ENCODE results near the gene PODNL1.

The PODNL1 gene

GRCh38 chr19:13905634-13906520, 32.3 kb downstream of the PODNL1 start, which contains the start of the genes BRME1 and CC2D1A:
TSS of gene BRME1 (minus strand) at chr19:13906117. CDS start at chr19:13904892, 1,225 bp downstream.
TSS of gene CC2D1A (plus strand) at chr19:13906201. CDS start at chr19:13906442, 241 bp downstream.
- peak within 1 kb of the TSS; percentile 59 to 98 (median 84) for H3K4me3 ChIP-seq
- peak within 1 kb of the TSS; percentile 51 to 95 (median 90) for H3K27ac ChIP-seq

- Histone ChIP-seq H3K27ac (no peak overlapping the region), H3K4me3 (no peak overlapping the region)
Measured at GRCh38 chr19:13902993-13903555, 35.1 kb downstream of the PODNL1 start.

- no peak overlapping the region for H3K27ac ChIP-seq
- H3K4me3 ChIP-seq = no peak overlapping the region
Measured at GRCh38 chr19:13899912-13900584, 38.2 kb downstream of the PODNL1 start.

DNA sequence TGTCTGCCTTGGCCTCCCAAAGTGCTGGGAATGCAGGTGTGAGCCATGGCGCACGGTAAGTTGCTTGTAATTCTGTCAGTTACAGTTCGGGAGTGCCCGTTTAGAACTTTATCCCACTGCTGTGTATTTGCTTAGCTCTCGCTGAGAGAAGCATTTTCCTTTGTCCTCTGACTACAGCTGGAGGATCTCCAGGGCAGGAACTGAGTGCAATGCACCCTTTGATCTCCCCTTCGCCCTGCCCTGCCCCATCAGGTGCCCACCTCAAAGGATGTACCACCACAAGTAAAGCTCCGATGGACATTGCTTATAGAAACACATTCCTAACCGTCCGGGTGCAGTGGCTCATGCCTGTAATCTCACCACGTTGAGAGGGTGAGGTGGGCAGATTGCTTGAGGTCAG, 38.8 kb downstream of the PODNL1 start:
- no peak overlapping the region for H3K27ac ChIP-seq
- H3K4me3 ChIP-seq = no peak overlapping the region

GRCh38 chr19:13896227-13896626, 42.0 kb downstream of the PODNL1 start:
- Histone ChIP-seq H3K27ac (no peak overlapping the region), H3K4me3 (no peak overlapping the region)

GRCh38 chr19:13894552-13894951, 43.7 kb downstream of the PODNL1 start:
- H3K27ac ChIP-seq = no peak overlapping the region
- H3K4me3 ChIP-seq = no peak overlapping the region

DNA sequence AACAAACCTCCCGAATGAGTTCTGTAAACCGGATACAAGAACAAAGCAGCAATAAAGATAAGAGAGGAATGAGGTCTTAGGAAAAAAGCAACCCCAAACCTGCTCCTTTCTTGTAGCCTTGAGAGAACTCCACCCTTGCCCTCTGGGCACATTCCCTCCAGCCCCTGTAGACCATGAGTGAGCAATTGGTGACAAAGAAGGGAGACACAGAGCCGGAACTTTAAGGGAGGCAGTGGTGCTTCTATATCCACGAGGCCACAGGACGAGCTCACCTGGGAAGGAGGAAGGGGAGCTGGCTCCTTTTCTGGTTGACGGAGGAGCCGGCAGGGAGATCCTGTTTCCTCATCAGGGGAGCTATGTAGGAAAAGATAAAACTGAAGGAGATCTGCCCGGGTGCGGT, 45.3 kb downstream of the PODNL1 start:
- Histone ChIP-seq H3K27ac (no peak overlapping the region), H3K4me3 (no peak overlapping the region)

DNA sequence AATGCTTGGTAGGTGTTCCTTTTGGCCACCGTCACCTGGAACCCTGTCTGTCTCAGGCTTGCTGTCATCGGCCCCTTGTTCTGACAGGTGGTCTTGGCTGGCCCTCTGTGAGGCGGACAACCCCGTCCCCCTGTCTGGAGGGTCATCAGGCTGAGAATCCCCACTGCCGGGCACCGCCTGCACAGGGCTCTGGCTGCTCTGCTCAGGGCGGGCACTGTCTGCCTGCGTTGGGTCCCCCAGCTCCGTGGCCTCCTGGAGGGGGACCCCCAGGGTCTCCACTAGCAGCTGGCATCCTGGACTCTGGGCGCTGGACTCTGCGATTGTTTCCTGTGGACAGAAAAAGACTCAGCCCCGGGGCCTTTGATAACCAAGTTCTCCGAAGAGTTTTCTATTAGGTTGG, 48.1 kb downstream of the PODNL1 start:
- Histone ChIP-seq H3K27ac (no peak overlapping the region), H3K4me3 (no peak overlapping the region)

DNA sequence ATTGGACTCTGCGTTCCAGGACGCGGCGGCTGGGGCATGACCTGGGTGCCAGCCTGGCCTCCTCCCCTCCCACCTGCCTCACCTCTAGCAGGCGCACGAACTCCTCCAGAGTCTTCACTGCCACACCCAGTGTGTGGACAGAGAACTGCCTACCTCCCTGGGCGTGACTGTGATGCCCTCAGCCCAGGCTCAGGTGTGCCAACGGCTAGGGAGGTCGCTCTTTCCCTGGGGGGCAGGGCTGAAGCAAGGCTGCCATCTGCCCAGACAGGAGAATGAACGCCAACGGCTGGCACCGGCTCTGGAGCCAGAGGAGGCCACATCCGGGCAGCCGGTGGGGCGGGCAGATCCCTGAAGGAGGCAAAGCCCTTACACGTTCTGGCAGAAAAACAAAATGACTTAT, 49.9 kb downstream of the PODNL1 start:
- no peak overlapping the region for H3K4me3 ChIP-seq
- H3K27ac ChIP-seq = peak overlapping the region in 14 of 21 experiments; percentile 41 to 86 (median 74)

DNA sequence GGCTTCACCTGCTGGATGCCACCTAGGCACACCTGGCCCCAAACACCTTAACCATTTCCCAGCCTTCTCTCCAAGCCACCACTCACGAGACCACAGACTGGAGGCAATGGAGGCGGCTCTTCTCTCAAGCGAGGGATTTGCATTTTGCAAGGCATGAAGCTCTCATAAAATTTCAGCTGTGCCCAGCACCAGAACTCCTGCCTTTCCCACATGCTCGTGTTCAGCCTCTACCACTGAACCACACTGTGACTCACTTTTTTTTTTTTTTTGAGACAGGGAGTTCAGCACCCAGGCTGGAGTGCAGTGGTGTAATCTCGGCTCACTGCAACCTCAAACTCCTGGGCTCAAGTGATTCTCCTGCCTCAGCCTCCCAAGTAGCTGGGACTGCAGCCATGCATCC, 50.7 kb downstream of the PODNL1 start:
- Histone ChIP-seq H3K4me3 (no peak overlapping the region), H3K27ac (peak overlapping the region in 20 of 21 experiments; percentile 25 to 86 (median 76))

GRCh38 chr19:13887018-13887436, 51.2 kb downstream of the PODNL1 start:
- Histone ChIP-seq H3K4me3 (no peak overlapping the region), H3K27ac (peak overlapping the region in 20 of 21 experiments; percentile 25 to 86 (median 76))

DNA sequence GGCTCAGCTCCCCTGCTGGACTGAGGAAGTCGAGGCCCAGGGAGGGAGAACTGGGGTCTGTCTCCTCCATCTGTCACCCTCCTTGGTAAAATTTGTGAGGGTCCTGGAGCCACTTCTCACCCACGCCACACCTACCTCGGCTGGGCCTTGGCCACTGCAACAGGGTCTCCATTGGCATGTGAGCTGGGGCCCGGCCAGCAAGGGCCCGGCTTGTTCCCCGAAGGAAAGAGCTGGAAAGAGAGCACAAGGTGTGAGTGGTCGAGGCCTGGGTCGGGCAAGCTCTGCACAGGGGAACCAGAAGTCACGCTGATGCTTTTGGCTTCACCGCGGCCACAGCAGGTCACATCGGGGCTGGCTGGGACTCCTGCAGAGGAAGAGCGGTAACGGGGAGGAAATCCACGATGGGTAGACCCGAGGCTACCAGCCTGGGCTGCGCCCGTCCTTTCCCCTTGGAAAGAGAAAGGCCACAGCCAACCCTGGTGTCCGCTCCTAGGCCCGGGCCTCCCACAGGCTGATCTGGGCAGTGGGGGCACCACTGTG, 52.3 kb downstream of the PODNL1 start:
- H3K27ac ChIP-seq = peak overlapping the region in 19 of 21 experiments; percentile 52 to 86 (median 76)
- H3K4me3 ChIP-seq = peak overlapping the region in 1 of 7 experiments; percentile 2

- H3K27ac ChIP-seq = peak overlapping the region in 19 of 21 experiments; percentile 52 to 86 (median 76)
- H3K4me3 ChIP-seq = peak overlapping the region in 1 of 7 experiments; percentile 2
Measured at GRCh38 chr19:13884726-13885591, 53.3 kb downstream of the PODNL1 start.

DNA sequence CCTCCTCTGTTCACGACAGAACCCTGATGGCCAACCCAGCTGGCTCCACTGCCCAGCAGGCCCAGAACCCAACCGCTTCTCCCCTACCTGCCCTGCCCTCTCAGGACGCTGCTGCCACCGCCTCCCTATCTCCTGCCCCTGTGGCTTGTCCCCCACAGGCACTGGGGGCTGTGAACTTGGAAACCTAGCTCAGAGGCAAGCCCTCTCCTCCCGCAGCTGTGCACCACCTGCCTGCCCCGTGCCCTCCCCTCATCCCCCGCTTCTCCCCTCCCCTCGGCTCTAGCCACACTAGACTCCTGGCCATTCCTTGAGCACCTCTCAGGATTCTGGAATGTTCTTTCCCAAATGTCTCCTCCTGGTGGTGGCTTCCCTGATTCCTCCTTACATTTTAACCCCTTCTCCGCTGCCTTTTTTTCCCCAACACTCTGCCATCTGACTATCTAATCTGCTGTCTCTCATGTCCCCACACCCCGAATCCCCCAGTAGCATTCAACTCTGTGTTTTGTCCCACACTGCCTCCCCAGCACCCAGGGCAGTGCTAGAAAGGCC, 54.6 kb downstream of the PODNL1 start:
- H3K4me3 ChIP-seq = no peak overlapping the region
- H3K27ac ChIP-seq = peak overlapping the region in 6 of 21 experiments; percentile 37 to 89 (median 86)

DNA sequence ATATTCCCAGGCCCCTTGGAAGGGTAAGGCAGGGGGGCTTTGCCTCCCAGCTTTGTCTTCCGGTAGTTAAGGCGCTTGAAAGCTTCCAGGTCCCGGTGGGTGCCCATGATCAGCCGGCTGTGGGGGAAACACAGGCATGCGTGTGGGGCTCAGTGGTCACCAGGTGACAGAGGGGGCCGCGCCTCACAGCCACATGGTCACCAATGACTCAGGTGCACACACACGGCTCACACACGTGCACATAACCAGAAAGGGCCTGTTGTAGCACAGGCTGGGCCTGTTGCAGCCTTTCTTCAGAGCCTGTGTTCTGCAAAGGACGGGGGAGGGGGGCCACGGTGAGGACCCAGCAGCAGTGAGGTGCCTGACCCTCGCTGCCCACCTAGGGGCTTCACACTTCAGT, 55.4 kb downstream of the PODNL1 start:
- Histone ChIP-seq H3K27ac (peak overlapping the region in 15 of 21 experiments; percentile 45 to 90 (median 83)), H3K4me3 (no peak overlapping the region)

DNA sequence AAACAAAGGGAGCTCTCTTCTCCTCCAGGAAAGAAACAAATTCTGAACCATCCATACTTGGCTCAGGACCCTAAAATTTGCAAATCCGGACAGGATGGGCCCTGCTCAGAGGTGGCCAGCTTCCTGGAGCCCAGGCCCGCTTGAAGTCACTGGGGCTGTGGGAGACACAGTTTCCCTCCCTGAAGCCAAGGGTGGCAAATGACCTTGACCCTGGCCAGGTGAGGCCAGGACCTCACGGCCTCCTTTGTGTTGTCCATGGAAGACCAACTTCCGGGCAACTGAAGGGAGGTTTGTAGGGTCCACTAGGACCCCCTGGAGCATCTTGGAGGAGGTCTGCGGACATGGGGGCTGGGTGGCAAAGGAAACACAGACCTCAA, 55.8 kb downstream of the PODNL1 start:
- Histone ChIP-seq H3K4me3 (no peak overlapping the region), H3K27ac (peak overlapping the region in 17 of 21 experiments; percentile 45 to 90 (median 82))

DNA sequence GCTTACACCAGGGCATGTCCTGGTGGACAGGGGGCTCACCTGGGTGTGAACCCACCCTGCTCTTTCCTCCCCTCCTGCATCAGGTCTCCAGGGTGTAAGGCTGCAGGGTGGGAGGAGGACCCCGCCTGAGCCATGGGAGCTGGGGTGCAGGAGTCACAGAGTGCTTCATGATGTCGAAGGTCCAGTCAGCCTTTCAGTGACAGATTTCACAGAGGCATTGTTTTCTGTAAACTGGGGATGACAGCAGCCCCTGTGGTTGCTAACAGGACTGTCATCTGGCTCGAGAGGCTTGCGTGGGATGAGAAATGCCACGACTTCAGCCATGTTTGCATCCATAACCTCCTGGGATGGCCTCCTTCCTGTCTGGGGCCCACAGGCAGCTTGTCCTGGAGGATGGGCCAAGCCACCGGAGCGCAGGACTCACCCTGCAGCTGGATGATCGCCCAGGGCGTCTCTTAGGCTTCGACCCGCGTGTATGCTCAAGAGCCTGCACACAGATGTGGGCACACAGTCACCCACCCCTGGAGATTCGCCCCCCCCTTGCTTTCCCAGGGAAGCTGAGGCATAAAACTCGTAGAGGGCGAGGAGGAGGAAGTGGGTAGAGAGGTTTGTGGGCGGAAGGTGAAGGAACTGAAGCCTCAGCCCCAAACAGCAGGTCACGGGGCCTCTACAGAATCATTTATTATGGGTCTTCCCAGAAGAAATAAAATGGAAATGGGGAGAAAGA, 56.4 kb downstream of the PODNL1 start:
- H3K27ac ChIP-seq = peak overlapping the region in 20 of 21 experiments; percentile 9 to 90 (median 81)
- H3K4me3 ChIP-seq = no peak overlapping the region

DNA sequence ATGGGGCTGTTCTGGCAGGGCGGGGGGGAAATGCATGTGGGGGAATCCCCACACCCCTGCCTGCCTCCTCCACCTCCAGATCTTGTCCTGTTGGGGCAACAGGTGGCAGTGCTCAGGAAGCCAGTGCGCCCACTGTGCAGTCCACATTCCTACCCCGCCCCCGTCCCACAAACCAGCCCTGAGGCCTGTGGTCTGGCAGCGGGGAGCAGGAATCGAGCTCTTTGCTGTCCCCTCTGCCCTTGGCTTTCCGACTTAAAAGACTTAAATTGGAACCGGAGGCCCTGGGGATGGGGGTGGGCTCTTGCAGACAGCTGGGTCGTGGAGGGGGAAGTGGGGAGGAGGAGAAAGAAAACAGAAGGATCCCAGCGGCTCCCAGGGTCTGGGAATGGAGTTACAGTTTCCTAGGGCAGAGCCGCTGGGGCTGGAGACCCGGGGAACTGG, 56.9 kb downstream of the PODNL1 start:
- H3K4me3 ChIP-seq = no peak overlapping the region
- H3K27ac ChIP-seq = peak overlapping the region in 20 of 21 experiments; percentile 9 to 90 (median 81)

All from skin epidermis (tissue), 12 donors.